HG02798 (cell line): ENCODE results near the gene GPRIN3.
"Not testable (repeated sequence)": the region's sequence is repeated elsewhere in the genome, so short reads cannot be mapped to it uniquely, and the experiment has no call there.

Experiments used
- ATAC-seq: cut with Tn5 transposase; IDR thresholded peaks from one replicate; pipeline ENCODE4 v1.9.1; 2021; ENCODE audit warnings: mild to moderate bottlenecking; ENCODE audit not compliant: unreplicated experiment, poor library complexity

The GPRIN3 gene

GRCh38 chr4:89263265-89263664 lies 44.3 kb downstream of the GPRIN3 start:
- no peak for ATAC-seq

GRCh38 chr4:89259301-89260028 lies 48.1 kb downstream of the GPRIN3 start:
- no peak for ATAC-seq

- no peak for ATAC-seq
Measured at GRCh38 chr4:89258506-89258905, 49.1 kb downstream of the GPRIN3 start.

DNA sequence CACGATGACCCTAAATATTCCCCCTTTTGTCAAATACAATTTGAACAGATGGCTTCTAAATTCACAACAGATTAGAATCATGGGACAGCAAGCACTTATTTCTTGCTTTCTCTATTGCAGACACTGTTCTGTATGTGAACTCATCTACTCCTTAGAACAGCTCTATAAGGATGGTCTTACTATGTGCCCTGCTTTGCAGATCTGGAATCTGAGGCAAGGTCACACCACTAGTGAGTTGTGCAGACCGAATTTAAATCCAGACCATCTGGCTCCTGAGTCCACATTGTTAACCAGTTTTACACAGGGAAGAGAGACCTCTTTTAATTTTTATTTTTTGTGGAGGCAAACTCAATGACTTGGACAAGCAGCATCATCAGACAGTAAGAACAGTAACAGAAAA lies 50.2 kb downstream of the GPRIN3 start:
- no peak for ATAC-seq

GRCh38 chr4:89256203-89256800 lies 51.3 kb downstream of the GPRIN3 start:
- no peak for ATAC-seq

DNA sequence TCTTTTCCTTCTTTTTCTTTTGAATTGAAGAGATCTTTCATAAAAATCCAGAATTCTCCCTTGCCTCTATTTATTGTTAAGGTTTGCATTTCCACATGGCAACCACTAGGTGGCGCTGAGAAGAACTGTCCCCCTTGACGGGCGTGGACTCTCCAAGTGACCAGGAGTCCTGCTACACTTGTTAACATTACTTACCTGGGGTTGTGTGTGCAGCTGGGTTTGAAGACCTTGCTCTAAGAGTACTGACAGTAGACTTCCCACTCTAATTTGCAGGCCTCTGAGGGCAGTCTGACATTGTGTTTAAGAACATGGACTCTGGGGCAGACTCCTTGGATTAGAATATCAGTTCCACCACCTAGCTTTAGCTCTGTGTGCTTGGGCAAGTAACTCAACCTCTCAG lies 52.8 kb downstream of the GPRIN3 start:
- ATAC-seq = peak; percentile 68

GRCh38 chr4:89254347-89254746 lies 53.3 kb downstream of the GPRIN3 start:
- not testable (repeated sequence) for ATAC-seq

DNA sequence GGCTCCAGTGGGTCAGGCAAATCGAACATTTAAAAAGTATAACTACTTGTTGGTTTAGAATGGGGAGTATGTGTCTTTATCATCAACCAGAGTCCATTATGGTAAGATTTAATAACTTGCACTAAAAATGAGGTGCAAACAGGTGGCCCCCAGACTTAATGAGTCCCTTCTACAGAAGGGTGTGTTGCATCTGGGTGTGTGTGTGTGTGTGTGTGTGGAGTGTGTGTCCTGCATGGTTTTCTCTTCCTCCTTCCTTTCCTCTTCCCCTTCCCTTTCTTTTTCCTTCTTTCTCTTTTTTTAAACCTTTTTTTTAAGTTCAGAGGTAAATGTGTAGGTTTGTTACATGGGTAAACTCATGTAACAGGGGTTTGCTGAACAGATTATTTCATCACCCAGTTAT lies 53.7 kb downstream of the GPRIN3 start:
- ATAC-seq = no peak

- ATAC-seq = no peak
Measured at GRCh38 chr4:89253311-89253710, 54.3 kb downstream of the GPRIN3 start.

GRCh38 chr4:89251396-89251795 lies 56.2 kb downstream of the GPRIN3 start:
- ATAC-seq = no peak

- ATAC-seq = no peak
Measured at GRCh38 chr4:89249716-89250361, 57.8 kb downstream of the GPRIN3 start.

DNA sequence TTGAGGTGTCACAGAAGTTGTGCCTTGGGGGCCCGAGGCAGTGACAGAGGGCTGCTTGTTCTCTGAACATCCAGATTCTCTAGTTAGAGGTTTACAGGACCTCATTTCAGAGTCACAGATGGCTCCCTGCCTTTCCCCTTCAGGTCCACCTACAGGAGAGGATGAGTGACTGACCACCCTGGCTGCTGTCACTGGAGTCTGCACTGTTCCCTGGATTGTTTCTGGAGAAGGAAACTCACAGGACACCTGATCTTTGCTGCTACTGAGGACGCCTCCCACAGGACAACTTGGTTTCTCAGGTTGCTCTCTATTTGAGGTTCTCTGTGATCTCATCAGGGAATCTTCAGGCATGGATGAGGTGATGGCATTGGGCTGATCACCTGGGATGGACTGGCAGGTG lies 58.3 kb downstream of the GPRIN3 start:
- ATAC-seq = no peak

DNA sequence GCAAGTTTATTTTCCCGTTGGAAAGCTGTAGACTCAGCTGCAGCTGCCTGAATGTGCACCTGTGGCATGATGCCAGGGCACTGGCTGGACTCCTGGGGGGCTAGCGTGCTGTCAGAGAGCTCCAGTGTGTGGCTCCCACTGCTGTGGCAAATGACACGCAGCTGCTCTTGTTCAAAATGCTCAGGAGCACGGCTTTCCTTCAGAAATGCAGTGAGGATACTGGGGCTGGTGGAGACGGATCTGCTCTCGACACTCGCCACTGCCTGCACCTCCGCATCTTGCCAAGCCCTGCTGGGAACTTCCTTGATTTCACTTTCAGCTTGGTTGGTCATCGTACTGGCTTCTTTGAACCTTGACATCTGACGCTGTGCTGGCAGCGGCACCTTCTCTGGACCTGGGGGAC lies 58.7 kb downstream of the GPRIN3 start:
- ATAC-seq = no peak

- no peak for ATAC-seq
Measured at GRCh38 chr4:89247951-89248350, 59.6 kb downstream of the GPRIN3 start.

GRCh38 chr4:89245459-89245858 lies 62.1 kb downstream of the GPRIN3 start:
- ATAC-seq = no peak

DNA sequence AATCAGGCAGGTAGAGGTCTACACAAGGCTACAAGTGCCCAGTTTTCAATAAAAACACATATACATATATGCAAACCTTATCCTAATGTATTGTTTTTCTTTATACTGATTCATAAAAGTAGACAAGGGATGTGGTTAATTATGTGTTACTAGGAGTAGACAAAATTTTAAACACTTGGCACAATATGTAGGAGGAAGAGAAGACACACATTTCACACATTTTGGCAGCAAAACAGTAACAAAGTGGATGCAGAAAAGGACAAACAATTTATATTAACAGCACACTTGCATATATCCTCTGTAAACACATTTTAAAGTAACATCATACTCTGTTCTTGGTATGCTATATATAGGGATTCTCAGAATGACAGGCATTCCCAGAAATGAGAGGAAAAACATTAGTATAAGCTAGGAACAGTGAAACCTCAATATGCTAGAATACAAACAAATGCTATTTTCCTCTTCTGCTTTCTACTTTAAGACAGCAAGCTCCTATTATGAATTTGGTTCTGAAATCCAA lies 63.8 kb downstream of the GPRIN3 start:
- no peak for ATAC-seq

GRCh38 chr4:89242864-89243732 lies 64.5 kb downstream of the GPRIN3 start:
- ATAC-seq = no peak

DNA sequence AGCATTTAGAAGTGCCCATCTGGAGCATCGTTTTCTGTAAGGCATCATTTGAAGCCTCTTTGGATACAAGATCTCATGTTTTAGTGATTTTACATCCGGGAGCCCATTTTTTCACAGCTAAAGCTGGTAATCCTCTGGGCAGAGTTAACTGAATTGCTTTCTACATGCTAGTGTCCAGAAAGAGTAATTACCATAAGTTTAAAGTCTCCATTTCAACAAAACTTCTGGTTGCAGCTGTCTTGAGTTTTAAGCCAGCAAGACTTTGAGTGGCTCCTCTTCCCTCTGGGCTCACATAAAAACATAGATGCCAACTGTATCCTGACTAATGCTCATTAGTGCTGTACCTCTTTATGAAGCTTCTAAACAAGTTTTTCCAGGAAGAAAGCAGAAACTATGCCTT lies 65.4 kb downstream of the GPRIN3 start:
- no peak for ATAC-seq

DNA sequence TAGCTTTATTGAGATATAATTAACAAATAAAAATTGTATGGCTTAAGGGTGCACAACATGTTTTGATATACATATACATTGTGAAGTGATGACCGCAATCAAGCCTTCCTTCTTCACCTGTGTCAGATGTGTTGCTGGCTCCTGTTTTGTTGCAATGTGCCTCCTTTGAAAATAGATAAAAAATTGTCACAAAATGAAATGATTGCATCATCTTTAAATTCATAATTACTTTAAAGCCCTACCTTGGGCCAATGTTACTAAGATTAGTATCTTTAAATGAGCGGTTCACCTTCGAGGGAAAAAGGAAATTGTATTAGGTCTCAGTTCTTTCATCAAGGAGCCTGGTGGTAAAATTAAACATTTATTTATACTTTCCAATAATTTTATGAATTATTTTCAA lies 77.3 kb downstream of the GPRIN3 start:
- ATAC-seq = no peak
